GM12864 (cell line): ENCODE data around the gene LSG1.

Experiments
- DNase-seq: peaks from one replicate; pipeline ENCODE4 v3.0.0-alpha.2; 2011; ENCODE audit warnings: low read depth
- H3K4me3 ChIP-seq: 2 replicates; pipeline ENCODE4 v1.5.1; 2011; ENCODE audit warnings: mild to moderate bottlenecking, low read depth, low read length, control low read depth
- TF ChIP-seq, protein P1 (sequence below): IDR thresholded peaks from 2 replicates; pipeline ENCODE4 v1.5.1; 2011; ENCODE audit warnings: low read depth, mild to moderate bottlenecking, moderate library complexity, low read length, control low read depth, inconsistent platforms; ENCODE audit errors: missing control alignments

LSG1 gene

DNA sequence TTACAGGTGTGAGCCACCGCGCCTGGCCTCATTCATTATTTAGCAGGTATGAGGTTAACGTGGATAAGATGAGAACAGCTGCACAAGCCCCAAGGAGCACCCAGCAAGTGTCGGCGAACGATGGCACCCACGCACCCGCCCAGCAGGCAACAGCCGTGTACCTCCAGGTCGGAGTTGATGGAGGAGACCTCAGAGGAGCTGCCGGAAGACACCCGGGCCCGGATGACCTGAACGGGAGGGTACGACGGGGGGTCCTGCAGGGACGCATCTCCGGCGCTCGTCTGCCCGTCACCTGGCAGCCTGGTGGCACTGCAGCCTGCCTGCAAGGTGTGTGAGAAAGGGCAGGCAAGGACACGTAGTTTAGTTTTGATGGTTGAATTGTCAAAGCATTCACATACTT, 67.9 kb downstream of the LSG1 start:
- TF ChIP-seq, protein P1, sequence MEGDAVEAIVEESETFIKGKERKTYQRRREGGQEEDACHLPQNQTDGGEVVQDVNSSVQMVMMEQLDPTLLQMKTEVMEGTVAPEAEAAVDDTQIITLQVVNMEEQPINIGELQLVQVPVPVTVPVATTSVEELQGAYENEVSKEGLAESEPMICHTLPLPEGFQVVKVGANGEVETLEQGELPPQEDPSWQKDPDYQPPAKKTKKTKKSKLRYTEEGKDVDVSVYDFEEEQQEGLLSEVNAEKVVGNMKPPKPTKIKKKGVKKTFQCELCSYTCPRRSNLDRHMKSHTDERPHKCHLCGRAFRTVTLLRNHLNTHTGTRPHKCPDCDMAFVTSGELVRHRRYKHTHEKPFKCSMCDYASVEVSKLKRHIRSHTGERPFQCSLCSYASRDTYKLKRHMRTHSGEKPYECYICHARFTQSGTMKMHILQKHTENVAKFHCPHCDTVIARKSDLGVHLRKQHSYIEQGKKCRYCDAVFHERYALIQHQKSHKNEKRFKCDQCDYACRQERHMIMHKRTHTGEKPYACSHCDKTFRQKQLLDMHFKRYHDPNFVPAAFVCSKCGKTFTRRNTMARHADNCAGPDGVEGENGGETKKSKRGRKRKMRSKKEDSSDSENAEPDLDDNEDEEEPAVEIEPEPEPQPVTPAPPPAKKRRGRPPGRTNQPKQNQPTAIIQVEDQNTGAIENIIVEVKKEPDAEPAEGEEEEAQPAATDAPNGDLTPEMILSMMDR: no peak
- H3K4me3 ChIP-seq: no peak overlapping the region
- no peak for DNase-seq

- no peak overlapping the region for H3K4me3 ChIP-seq
- no peak for DNase-seq
- TF ChIP-seq, protein P1: no peak
These were observed 69.3 kb downstream of the LSG1 start for GRCh38 chr3:194602669-194603171.

- DNase-seq: no peak
- H3K4me3 ChIP-seq: no peak overlapping the region
- TF ChIP-seq, protein P1: no peak
These were observed 73.0 kb downstream of the LSG1 start for GRCh38 chr3:194598771-194599557.

GRCh38 chr3:194596906-194597305, 75.1 kb downstream of the LSG1 start:
- DNase-seq: no peak
- TF ChIP-seq, protein P1: no peak
- no peak overlapping the region for H3K4me3 ChIP-seq

DNA sequence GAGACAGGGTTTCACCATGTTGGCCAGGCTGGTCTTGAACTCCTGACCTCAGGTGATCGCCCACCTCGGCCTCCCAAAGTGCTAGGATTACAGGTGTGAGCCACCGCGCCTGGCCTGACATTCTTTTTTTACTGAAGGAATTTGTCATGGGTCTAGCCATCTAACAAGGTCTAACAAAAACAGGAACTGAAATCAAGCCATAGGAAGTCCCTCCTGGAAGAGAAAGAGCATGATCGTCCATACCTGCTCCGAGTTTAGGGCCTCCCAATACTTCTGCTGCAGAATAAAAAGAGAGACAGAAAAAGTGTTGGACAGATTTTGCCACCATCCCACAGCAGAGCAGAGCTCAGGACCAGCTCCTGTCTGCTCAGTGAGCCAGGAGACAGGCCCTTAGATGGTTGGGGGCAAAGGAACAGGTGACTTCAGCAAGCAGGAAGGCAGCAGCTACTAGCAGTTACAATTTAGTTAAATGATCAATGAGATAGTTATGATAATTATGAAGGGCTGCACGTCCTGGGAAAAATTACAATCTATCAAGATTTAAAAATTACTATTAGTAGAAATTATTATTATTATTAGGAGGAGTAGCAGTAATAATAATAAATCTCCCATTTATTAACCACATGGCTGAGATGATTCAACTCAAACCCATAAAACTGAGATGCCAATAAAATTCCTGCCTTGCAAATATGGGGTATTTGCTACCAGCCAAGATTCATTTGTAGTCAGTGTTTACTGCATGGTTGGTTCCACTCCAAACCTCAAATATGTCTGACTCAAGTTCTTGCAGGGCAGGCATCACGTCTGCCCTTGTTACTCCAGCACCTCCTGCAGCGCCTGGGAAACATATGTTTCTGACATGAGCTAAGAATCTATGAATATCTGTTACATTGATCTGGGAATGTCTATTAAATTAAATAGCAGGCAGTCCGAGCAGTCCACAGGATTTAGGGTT, 78.9 kb downstream of the LSG1 start:
- H3K4me3 ChIP-seq: no peak overlapping the region
- TF ChIP-seq, protein P1: no peak

More for the DNA sequence above, 78.9 kb downstream of the LSG1 start:
- no peak for DNase-seq
